NB4 (cell line): Measurements from ENCODE around the gene HPN.
"Not testable (repeated sequence)": the region's sequence is repeated elsewhere in the genome, so short reads cannot be mapped to it uniquely, and the experiment has no call there.

Experiments used
- POLR2A ChIP-seq: IDR thresholded peaks from 2 replicates; pipeline ENCODE4 v1.6.1; 2011; ENCODE audit warnings: mild to moderate bottlenecking; ENCODE audit not compliant: insufficient read length; ENCODE audit errors: extremely low read depth
- TF ChIP-seq, protein P1 (sequence below): IDR thresholded peaks from one replicate; pipeline ENCODE4 v1.5.1; 2012; ENCODE audit warnings: low read depth, low read length

DNA sequence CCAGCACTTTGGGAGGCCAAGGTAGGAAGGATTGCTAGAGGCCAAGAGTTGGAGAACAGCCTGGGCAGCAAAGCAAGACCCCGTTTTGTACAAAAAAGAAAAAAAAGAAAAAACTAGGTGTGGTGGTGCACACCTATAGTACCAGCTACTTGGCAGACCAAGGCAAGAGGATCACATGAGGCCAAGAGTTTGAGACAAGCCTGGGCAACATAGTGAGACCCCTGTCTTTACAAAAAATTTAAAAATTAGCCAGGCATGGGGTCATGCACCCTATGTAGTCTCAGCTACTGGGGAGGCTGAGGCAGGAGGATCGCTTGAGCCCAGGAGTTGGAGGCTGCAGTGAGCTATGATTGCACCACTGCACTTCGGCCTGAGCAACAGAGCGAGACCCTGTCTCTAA lies 26.7 kb upstream of the HPN start:
- TF ChIP-seq, protein P1, sequence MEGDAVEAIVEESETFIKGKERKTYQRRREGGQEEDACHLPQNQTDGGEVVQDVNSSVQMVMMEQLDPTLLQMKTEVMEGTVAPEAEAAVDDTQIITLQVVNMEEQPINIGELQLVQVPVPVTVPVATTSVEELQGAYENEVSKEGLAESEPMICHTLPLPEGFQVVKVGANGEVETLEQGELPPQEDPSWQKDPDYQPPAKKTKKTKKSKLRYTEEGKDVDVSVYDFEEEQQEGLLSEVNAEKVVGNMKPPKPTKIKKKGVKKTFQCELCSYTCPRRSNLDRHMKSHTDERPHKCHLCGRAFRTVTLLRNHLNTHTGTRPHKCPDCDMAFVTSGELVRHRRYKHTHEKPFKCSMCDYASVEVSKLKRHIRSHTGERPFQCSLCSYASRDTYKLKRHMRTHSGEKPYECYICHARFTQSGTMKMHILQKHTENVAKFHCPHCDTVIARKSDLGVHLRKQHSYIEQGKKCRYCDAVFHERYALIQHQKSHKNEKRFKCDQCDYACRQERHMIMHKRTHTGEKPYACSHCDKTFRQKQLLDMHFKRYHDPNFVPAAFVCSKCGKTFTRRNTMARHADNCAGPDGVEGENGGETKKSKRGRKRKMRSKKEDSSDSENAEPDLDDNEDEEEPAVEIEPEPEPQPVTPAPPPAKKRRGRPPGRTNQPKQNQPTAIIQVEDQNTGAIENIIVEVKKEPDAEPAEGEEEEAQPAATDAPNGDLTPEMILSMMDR: not testable (repeated sequence)
- not testable (repeated sequence) for TF ChIP-seq POLR2A
